ENCODE measurements around the gene SOCS1. TPM values are rescaled to one million over a fixed set of nuclear protein-coding genes. Genes with fewer than 3 reads are reported as not detected.

The SOCS1 gene
- polyA plus RNA-seq, 1 donor from 2014 or later = not detected

DNA sequence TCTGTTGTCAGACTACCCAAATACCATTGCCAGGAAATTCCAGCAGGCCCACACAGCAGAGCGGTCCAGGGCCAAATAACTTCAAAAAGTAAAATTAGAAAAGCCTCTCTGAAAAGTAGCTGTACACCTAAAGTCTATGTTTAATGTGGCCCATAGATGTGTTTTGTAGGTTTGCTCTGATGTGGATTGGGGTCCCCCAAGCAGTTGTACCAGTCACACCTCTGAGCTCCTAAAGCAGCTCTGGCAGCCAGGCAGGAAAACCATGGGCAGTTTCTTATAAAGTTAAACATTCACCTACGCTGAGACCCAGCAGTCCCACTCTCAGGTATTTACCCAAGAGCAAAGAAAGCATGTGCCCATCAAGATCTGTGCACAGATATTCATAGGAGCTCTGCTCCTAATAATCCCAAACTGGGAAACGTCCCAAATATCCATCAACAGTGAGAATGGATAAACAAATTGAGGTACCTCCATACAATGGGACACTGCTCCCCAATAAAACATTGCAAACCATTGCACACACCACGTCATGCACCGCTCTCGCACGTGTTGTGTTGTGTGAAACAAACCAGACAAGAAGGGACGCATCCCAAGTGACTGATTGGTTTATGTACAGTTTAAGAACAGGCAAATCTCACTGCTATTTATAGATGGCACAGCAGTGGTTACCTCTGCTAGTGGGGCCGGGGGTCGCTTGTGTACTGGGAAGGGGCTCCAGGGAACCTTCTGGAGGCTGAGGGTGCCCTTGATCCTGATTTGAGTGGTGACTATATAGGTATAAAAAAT lies 40.9 kb upstream of the SOCS1 start:
- H3K27ac ChIP-seq (ENCODE audit: low read length) = no peak overlapping the region
- no peaks in the 10 kb centered on the region for H4K20me1 ChIP-seq (ENCODE audit: insufficient read depth)
- H3F3A ChIP-seq (ENCODE audit: insufficient read depth, low read length, poor library complexity, severe bottlenecking) = no peaks in the 10 kb centered on the region
- H3K36me3 ChIP-seq (ENCODE audit: insufficient read depth, low read length) = no peaks in the 10 kb centered on the region
- TF ChIP-seq MXI1 (conservative IDR thresholded peaks at IDR 0.05; ENCODE audit: poor library complexity, severe bottlenecking) (no peak), SMC3 (conservative IDR thresholded peaks at IDR 0.05; ENCODE audit: poor library complexity) (no peak), TAF1 (IDR thresholded peaks at IDR 0.05; ENCODE audit: low read depth) (no peak), REST (IDR thresholded peaks at IDR 0.05; ENCODE audit: borderline replicate concordance) (no peak)
- no peaks in the 10 kb centered on the region for H3K27me3 ChIP-seq (ENCODE audit: insufficient read depth, low read depth, low read length)
- H3K4me3 ChIP-seq (ENCODE audit: low read length) = no peak overlapping the region
- H3K9me3 ChIP-seq (ENCODE audit: low read length) = no peaks in the 10 kb centered on the region
- H2AFZ ChIP-seq (ENCODE audit: low read depth, low read length) = no peak overlapping the region
- no peaks in the 10 kb centered on the region for H3K79me2 ChIP-seq (replicated peaks; ENCODE audit: insufficient read depth, low read length)
- no peaks in the 10 kb centered on the region for H3K9me2 ChIP-seq (ENCODE audit: insufficient read depth, low read length)
- H3K9ac ChIP-seq (ENCODE audit: low read length) = no peak overlapping the region
- no peak overlapping the region for H3K4me2 ChIP-seq (ENCODE audit: low read length)

- TF ChIP-seq SMC3 (conservative IDR thresholded peaks at IDR 0.05; ENCODE audit: poor library complexity) = no peak
- TF ChIP-seq TAF1 (IDR thresholded peaks at IDR 0.05; ENCODE audit: low read depth) = no peak
- TF ChIP-seq EZH2 (IDR thresholded peaks at IDR 0.05; ENCODE audit: borderline replicate concordance, insufficient read depth, low read length, poor library complexity, severe bottlenecking) = no peak
- TF ChIP-seq MXI1 (conservative IDR thresholded peaks at IDR 0.05; ENCODE audit: poor library complexity, severe bottlenecking) = no peak
- no peak for TF ChIP-seq POLR2AphosphoS5 (IDR thresholded peaks at IDR 0.05)
- TF ChIP-seq CTCF (IDR thresholded peaks at IDR 0.05; ENCODE audit: poor library complexity, severe bottlenecking) = no peak
- Histone ChIP-seq H3K27me3 (ENCODE audit: insufficient read depth, low read depth, low read length) (no peaks in the 10 kb centered on the region), H3K9me3 (ENCODE audit: low read length) (no peaks in the 10 kb centered on the region), H3K4me2 (ENCODE audit: low read length) (no peak overlapping the region), H3K27ac (ENCODE audit: low read length) (no peak overlapping the region), H3K4me3 (ENCODE audit: low read length) (no peak overlapping the region), H4K20me1 (ENCODE audit: insufficient read depth) (no peaks in the 10 kb centered on the region), H3F3A (ENCODE audit: insufficient read depth, low read length, poor library complexity, severe bottlenecking) (no peaks in the 10 kb centered on the region), H3K9ac (ENCODE audit: low read length) (no peak overlapping the region), H3K9me2 (ENCODE audit: insufficient read depth, low read length) (no peaks in the 10 kb centered on the region), H2AFZ (ENCODE audit: low read depth, low read length) (no peak overlapping the region), H3K36me3 (ENCODE audit: insufficient read depth, low read length) (no peaks in the 10 kb centered on the region), H3K79me2 (replicated peaks; ENCODE audit: insufficient read depth, low read length) (no peaks in the 10 kb centered on the region)
Measured at GRCh38 chr16:11296351-11296705, 40.3 kb upstream of the SOCS1 start.

DNA sequence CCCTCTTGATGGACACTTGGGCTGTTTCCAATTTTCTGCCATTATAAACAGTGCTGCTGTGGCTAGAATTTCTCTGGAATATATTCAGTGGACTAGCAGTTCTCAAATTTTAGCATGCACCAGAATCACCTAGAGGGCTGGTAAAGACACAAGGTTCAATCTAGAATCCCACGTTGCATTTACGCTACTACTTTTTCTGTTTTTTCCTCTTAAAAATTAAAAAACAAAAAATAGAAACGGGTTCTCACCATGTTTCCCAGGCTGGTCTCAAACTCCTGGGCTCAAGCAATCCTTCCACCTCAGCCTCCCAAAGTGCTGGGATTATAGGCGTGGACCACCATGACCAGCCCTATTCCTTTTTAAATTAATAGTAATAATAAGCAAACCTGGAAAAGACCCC lies 39.7 kb upstream of the SOCS1 start:
- H3K9ac ChIP-seq (ENCODE audit: low read length) = no peak overlapping the region
- no peak overlapping the region for H2AFZ ChIP-seq (ENCODE audit: low read depth, low read length)
- H4K20me1 ChIP-seq (ENCODE audit: insufficient read depth) = no peaks in the 10 kb centered on the region
- no peaks in the 10 kb centered on the region for H3K9me3 ChIP-seq (ENCODE audit: low read length)
- TF ChIP-seq EP300 (conservative IDR thresholded peaks at IDR 0.05; ENCODE audit: poor library complexity, severe bottlenecking) (no peak), POLR2AphosphoS5 (IDR thresholded peaks at IDR 0.05) (no peak), MXI1 (conservative IDR thresholded peaks at IDR 0.05; ENCODE audit: poor library complexity, severe bottlenecking) (no peak), REST (IDR thresholded peaks at IDR 0.05; ENCODE audit: borderline replicate concordance) (no peak)
- no peak overlapping the region for H3K27ac ChIP-seq (ENCODE audit: low read length)
- H3K4me3 ChIP-seq (ENCODE audit: low read length) = no peak overlapping the region
- H3K4me2 ChIP-seq (ENCODE audit: low read length) = no peak overlapping the region
- no peaks in the 10 kb centered on the region for H3K9me2 ChIP-seq (ENCODE audit: insufficient read depth, low read length)
- no peaks in the 10 kb centered on the region for H3K36me3 ChIP-seq (ENCODE audit: insufficient read depth, low read length)
- H3F3A ChIP-seq (ENCODE audit: insufficient read depth, low read length, poor library complexity, severe bottlenecking) = no peaks in the 10 kb centered on the region
- no peaks in the 10 kb centered on the region for H3K27me3 ChIP-seq (ENCODE audit: insufficient read depth, low read depth, low read length)
- H3K79me2 ChIP-seq (replicated peaks; ENCODE audit: insufficient read depth, low read length) = no peaks in the 10 kb centered on the region
